ENCODE results near the gene ARPC1A. TPM values are rescaled to one million over a fixed set of nuclear protein-coding genes. Genes with fewer than 3 reads are reported as not detected.
"Not testable (repeated sequence)": the region's sequence is repeated elsewhere in the genome, so short reads cannot be mapped to it uniquely, and the experiment has no call there.

ARPC1A gene
- total RNA-seq, 1 donor from 2014 or later, result 105 TPM

- H3K36me3 Mint-ChIP-seq (ENCODE audit: unreplicated experiment), result peaks cover 43% of the 10 kb centered on the region
- TF ChIP-seq, protein P1, sequence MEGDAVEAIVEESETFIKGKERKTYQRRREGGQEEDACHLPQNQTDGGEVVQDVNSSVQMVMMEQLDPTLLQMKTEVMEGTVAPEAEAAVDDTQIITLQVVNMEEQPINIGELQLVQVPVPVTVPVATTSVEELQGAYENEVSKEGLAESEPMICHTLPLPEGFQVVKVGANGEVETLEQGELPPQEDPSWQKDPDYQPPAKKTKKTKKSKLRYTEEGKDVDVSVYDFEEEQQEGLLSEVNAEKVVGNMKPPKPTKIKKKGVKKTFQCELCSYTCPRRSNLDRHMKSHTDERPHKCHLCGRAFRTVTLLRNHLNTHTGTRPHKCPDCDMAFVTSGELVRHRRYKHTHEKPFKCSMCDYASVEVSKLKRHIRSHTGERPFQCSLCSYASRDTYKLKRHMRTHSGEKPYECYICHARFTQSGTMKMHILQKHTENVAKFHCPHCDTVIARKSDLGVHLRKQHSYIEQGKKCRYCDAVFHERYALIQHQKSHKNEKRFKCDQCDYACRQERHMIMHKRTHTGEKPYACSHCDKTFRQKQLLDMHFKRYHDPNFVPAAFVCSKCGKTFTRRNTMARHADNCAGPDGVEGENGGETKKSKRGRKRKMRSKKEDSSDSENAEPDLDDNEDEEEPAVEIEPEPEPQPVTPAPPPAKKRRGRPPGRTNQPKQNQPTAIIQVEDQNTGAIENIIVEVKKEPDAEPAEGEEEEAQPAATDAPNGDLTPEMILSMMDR (IDR thresholded peaks at IDR 0.05), result no peak
- H3K27me3 Mint-ChIP-seq (ENCODE audit: unreplicated experiment), result no peaks in the 10 kb centered on the region
- no peak overlapping the region for H3K27ac Mint-ChIP-seq (ENCODE audit: unreplicated experiment)
- H3K9me3 Mint-ChIP-seq (ENCODE audit: unreplicated experiment), result no peaks in the 10 kb centered on the region
- H3K4me3 Mint-ChIP-seq (ENCODE audit: unreplicated experiment), result no peak overlapping the region
- no peak for DNase-seq (ENCODE audit: extremely low spot score, unreplicated experiment)
- peaks cover 2% of the 10 kb centered on the region for H3K4me1 Mint-ChIP-seq (ENCODE audit: unreplicated experiment)
Measured at GRCh38 chr7:99339595-99339994, 13.9 kb downstream of the ARPC1A start.

GRCh38 chr7:99340659-99341058 is 15.0 kb downstream of the ARPC1A start:
- peaks cover 42% of the 10 kb centered on the region for H3K36me3 Mint-ChIP-seq (ENCODE audit: unreplicated experiment)
- TF ChIP-seq, protein P1 (IDR thresholded peaks at IDR 0.05), result no peak
- no peak for DNase-seq (ENCODE audit: extremely low spot score, unreplicated experiment)
- H3K9me3 Mint-ChIP-seq (ENCODE audit: unreplicated experiment), result no peaks in the 10 kb centered on the region
- peaks cover 2% of the 10 kb centered on the region for H3K4me1 Mint-ChIP-seq (ENCODE audit: unreplicated experiment)
- H3K27ac Mint-ChIP-seq (ENCODE audit: unreplicated experiment), result no peak overlapping the region
- no peaks in the 10 kb centered on the region for H3K27me3 Mint-ChIP-seq (ENCODE audit: unreplicated experiment)
- H3K4me3 Mint-ChIP-seq (ENCODE audit: unreplicated experiment), result no peak overlapping the region

- TF ChIP-seq, protein P1 (IDR thresholded peaks at IDR 0.05), result no peak
- no peak for DNase-seq (ENCODE audit: extremely low spot score, unreplicated experiment)
- Mint-ChIP-seq H3K9me3 (ENCODE audit: unreplicated experiment) (no peaks in the 10 kb centered on the region), H3K4me3 (ENCODE audit: unreplicated experiment) (no peak overlapping the region), H3K36me3 (ENCODE audit: unreplicated experiment) (peaks cover 38% of the 10 kb centered on the region), H3K4me1 (ENCODE audit: unreplicated experiment) (peaks cover 2% of the 10 kb centered on the region), H3K27ac (ENCODE audit: unreplicated experiment) (no peak overlapping the region), H3K27me3 (ENCODE audit: unreplicated experiment) (no peaks in the 10 kb centered on the region)
Measured at GRCh38 chr7:99344061-99344647, 18.5 kb downstream of the ARPC1A start.

GRCh38 chr7:99350641-99351040 is 24.9 kb downstream of the ARPC1A start:
- DNase-seq (ENCODE audit: extremely low spot score, unreplicated experiment); H3K27me3 Mint-ChIP-seq (ENCODE audit: unreplicated experiment); H3K4me3 Mint-ChIP-seq (ENCODE audit: unreplicated experiment); H3K27ac Mint-ChIP-seq (ENCODE audit: unreplicated experiment); H3K4me1 Mint-ChIP-seq (ENCODE audit: unreplicated experiment); H3K9me3 Mint-ChIP-seq (ENCODE audit: unreplicated experiment): not testable (repeated sequence)
- peaks cover 33% of the 10 kb centered on the region for H3K36me3 Mint-ChIP-seq (ENCODE audit: unreplicated experiment)

DNA sequence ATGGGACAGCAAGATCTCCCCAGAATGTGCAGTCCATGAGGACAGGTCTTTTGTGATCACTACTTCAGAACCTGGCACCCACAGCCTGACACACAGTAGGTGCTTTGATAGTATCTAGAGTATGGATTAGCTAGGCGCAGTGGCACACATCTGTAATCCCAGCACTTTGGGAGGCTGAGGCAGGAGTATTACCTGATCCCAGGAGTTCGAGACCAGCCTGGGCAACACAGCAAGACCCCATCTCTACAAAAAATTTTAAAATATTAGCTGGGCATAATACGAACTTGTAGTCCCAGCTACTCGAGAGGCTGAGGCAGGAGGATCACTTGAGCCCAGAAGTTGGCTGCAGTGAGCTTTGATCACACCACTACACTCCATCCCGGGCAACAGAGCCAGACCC is 26.5 kb downstream of the ARPC1A start:
- H3K9me3 Mint-ChIP-seq (ENCODE audit: unreplicated experiment), result no peaks in the 10 kb centered on the region
- TF ChIP-seq, protein P1 (IDR thresholded peaks at IDR 0.05), result no peak
- H3K4me3 Mint-ChIP-seq (ENCODE audit: unreplicated experiment), result no peak overlapping the region

DNA sequence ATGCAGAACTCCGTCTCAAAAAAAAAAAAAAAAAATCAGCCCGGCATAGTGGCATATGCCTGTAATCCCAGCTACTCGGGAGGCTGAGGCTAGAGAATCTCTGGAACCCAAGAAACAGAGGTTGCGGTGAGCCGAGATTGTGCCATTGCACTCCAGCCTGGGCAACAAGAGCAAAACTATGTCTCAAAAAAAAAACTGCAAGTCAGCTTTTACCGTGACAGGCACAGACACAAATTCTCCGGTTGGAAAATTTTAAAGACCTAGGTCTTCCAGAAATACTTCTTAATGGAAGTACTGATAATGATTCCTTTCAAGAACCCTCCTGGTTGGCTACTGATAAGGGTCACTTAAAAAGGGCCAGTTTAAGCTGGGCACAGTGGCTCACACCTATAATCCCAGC is 29.4 kb downstream of the ARPC1A start:
- Mint-ChIP-seq H3K4me3 (ENCODE audit: unreplicated experiment) (no peak overlapping the region), H3K4me1 (ENCODE audit: unreplicated experiment) (no peaks in the 10 kb centered on the region), H3K27ac (ENCODE audit: unreplicated experiment) (no peak overlapping the region), H3K27me3 (ENCODE audit: unreplicated experiment) (no peaks in the 10 kb centered on the region), H3K9me3 (ENCODE audit: unreplicated experiment) (no peaks in the 10 kb centered on the region), H3K36me3 (ENCODE audit: unreplicated experiment) (peaks cover 32% of the 10 kb centered on the region)
- TF ChIP-seq, protein P1 (IDR thresholded peaks at IDR 0.05), result no peak
- DNase-seq (ENCODE audit: extremely low spot score, unreplicated experiment), result no peak

More for the DNA sequence above, 26.5 kb downstream of the ARPC1A start:
- Mint-ChIP-seq H3K36me3 (ENCODE audit: unreplicated experiment) (peaks cover 36% of the 10 kb centered on the region), H3K27ac (ENCODE audit: unreplicated experiment) (no peak overlapping the region), H3K4me1 (ENCODE audit: unreplicated experiment) (no peaks in the 10 kb centered on the region), H3K27me3 (ENCODE audit: unreplicated experiment) (no peaks in the 10 kb centered on the region)
- no peak for DNase-seq (ENCODE audit: extremely low spot score, unreplicated experiment)
